KOPT-K1 (cell line): ENCODE data around the gene POPDC2.

Source experiments
- H3K27ac ChIP-seq: fragments of 200-600 bp; sonication (generic); 2 replicates; pipeline ENCODE4 v1.5.1; 2016; ENCODE audit warnings: antibody characterized with exemption, mild to moderate bottlenecking, low read depth, low read length; ENCODE audit not compliant: poor library complexity, severe bottlenecking
- H3K36me3 ChIP-seq: fragments of 200-600 bp; sonication (generic); 2 replicates; pipeline ENCODE4 v1.5.1; 2017; ENCODE audit warnings: antibody characterized with exemption, mild to moderate bottlenecking, low read length, moderate library complexity; ENCODE audit not compliant: insufficient read depth
- H3K9me3 ChIP-seq: fragments of 200-600 bp; sonication (generic); 2 replicates; pipeline ENCODE4 v1.5.1; 2017; ENCODE audit warnings: antibody characterized with exemption, low read length, mild to moderate bottlenecking; ENCODE audit not compliant: insufficient read depth, poor library complexity, severe bottlenecking

The POPDC2 gene

GRCh38 chr3:119676771-119677640 lies 16.6 kb upstream of the POPDC2 start, which contains the start of gene COX17:
COX17 (minus strand) TSS chr3:119677406; CDS start chr3:119677310, 96 bp downstream.
- Histone ChIP-seq H3K27ac (peak within 1 kb of the TSS; percentile 91), H3K36me3 (peaks cover 32% of the 10 kb centered on the region), H3K9me3 (no peaks in the 10 kb centered on the region)

- Histone ChIP-seq H3K9me3 (no peaks in the 10 kb centered on the region), H3K36me3 (peaks cover 42% of the 10 kb centered on the region), H3K27ac (peak overlapping the region; percentile 91)
These were observed 15.6 kb upstream of the POPDC2 start for GRCh38 chr3:119676020-119676419.

DNA sequence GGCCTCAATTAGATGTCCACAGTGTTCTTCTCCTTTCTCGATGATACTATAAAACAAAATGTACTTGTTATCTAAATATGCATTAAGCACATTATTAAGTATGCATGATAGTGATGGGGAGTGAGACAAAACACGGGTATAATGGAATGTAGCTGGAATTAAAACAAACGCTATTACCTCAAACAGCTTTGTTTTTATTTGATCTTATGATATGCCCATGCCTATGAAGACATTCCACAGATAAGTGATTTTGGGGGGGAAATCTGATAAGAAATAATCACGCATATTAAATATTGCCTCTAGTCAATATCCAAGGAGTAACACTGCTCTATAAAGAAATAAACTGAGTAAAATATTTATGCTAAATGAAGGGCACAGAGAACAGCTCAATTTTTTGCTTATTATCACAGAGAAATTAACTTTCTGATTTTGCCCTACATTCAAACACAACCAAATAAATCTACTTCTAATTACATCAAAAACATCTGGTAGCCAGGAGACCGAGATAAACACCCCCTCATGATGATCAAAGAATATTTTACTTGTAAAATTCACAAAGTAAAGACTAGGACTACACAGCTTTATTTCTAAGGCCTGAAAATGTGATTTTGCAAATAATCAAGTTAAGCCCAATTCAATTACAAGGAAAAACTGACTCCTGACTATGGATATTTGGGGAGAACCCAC lies 14.9 kb upstream of the POPDC2 start:
- no peak overlapping the region for H3K27ac ChIP-seq
- H3K36me3 ChIP-seq = peaks cover 49% of the 10 kb centered on the region
- H3K9me3 ChIP-seq = no peaks in the 10 kb centered on the region

DNA sequence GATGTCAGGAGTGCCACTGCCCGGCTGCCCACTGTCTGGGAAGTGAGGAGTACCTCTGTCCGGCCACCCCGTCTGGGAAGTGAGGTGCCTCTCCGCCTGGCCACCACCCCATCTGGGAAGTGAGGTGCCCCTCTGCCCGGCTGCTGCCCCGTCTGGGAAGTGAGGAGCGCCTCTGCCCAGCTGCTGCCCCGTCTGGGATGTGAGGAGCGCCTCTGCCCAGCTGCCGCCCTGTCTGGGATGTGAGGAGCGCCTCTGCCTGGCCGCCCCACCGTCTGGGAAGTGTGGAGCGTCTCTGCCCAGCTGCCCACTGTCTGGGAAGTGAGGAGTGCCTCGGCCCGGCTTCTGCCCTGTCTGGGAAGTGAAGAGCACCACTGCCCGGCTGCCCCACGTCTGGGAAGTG lies 13.5 kb upstream of the POPDC2 start:
- H3K9me3 ChIP-seq = no peaks in the 10 kb centered on the region
- H3K36me3 ChIP-seq = peaks cover 63% of the 10 kb centered on the region
- no peak overlapping the region for H3K27ac ChIP-seq

- H3K36me3 ChIP-seq = peaks cover 73% of the 10 kb centered on the region
These were observed 12.4 kb upstream of the POPDC2 start for GRCh38 chr3:119672776-119673175.

GRCh38 chr3:119669906-119670570 lies 9.6 kb upstream of the POPDC2 start:
- no peaks in the 10 kb centered on the region for H3K9me3 ChIP-seq

More at GRCh38 chr3:119672776-119673175, 12.4 kb upstream of the POPDC2 start:
- no peaks in the 10 kb centered on the region for H3K9me3 ChIP-seq
- no peak overlapping the region for H3K27ac ChIP-seq

DNA sequence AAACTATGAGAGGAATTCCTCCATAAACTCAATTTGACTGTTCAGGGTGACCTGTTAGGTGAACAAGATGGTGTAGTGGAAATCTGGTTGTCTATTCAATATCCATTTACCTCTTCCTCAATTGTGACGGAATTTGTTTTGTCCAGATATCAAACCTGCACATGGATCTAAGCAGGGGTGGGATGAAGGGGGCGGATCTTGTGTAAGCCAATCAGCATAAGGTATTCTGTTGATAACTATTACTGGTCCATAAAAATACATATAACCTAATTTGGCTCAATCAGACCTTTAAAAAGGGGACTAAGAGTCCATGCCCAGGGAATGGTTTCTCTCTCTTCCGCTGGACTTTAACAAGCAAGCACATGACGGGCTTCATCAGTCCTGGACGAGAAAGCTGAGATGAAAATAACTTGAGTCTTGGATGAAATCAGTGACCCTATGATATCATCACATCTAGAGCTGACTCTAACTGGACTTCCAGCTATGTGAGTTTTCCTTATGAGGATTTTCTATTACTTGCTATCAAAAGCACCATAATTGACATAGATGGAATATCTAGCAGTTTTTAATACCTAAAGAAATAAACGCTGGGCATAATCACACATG lies 5.7 kb upstream of the POPDC2 start:
- H3K27ac ChIP-seq = no peak overlapping the region

More at GRCh38 chr3:119669906-119670570, 9.6 kb upstream of the POPDC2 start:
- no peak overlapping the region for H3K27ac ChIP-seq
- H3K36me3 ChIP-seq = peaks cover 90% of the 10 kb centered on the region

DNA sequence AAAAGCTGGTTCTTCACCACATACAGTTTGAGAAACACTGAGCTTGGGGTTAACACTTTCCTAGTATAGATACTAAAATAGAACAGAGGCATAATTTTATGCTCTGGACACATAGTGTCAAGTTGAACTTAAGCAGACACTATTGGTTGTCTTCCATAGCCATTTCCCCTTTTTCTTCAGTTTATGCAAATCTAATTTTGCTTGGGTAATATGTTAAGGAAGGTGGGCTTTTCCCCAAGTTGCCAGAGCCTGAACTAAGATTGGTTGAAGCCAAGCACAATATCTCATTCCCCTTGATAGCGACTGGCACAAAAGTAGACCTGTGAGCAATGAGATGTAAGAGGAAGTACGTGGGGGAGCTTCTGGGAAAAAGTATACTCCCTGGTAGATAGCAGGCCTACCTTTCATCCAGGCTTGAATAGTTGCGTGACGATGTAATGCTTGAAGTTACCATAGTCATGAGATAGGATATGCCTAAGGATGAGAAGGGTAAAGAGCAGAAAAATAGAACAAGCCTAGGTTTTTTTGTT lies 4.5 kb upstream of the POPDC2 start:
- Histone ChIP-seq H3K27ac (no peak overlapping the region), H3K36me3 (peaks cover 40% of the 10 kb centered on the region), H3K9me3 (no peaks in the 10 kb centered on the region)

More for the DNA sequence above, 5.7 kb upstream of the POPDC2 start:
- H3K9me3 ChIP-seq = no peaks in the 10 kb centered on the region
- H3K36me3 ChIP-seq = peaks cover 52% of the 10 kb centered on the region

- Histone ChIP-seq H3K27ac (no peak overlapping the region), H3K9me3 (no peaks in the 10 kb centered on the region), H3K36me3 (peaks cover 35% of the 10 kb centered on the region)
These were observed 4.0 kb upstream of the POPDC2 start for GRCh38 chr3:119664370-119664769.

GRCh38 chr3:119663885-119664284 lies 3.5 kb upstream of the POPDC2 start:
- Histone ChIP-seq H3K27ac (no peak overlapping the region), H3K9me3 (no peaks in the 10 kb centered on the region), H3K36me3 (peaks cover 31% of the 10 kb centered on the region)

GRCh38 chr3:119662604-119663373 lies 2.4 kb upstream of the POPDC2 start:
- no peak overlapping the region for H3K27ac ChIP-seq
- H3K9me3 ChIP-seq = no peaks in the 10 kb centered on the region
- H3K36me3 ChIP-seq = peaks cover 21% of the 10 kb centered on the region

GRCh38 chr3:119659606-119660291 lies 640 bp downstream of the POPDC2 start:
- no peaks in the 10 kb centered on the region for H3K36me3 ChIP-seq
- no peaks in the 10 kb centered on the region for H3K9me3 ChIP-seq
- H3K27ac ChIP-seq = no peak overlapping the region

DNA sequence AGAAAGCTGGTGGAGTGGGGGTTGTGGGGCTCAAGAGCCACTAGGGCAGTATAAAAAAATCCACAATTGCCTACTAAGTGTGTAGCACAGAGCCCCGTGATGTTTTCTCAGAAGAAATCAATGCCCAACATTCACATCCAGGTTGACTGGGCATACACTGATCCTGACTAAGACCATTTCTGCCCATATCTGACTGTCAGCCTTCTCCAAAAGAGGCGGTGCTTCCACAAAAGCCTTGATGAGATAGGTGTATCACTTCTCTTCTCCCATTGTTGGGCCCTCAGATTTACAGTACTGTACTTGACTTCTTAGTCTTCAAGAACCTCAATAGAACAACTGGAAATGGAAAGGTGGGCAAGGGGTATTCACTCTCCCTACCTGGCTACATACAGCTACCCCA lies 1.4 kb downstream of the POPDC2 start:
- H3K27ac ChIP-seq = no peak overlapping the region
- H3K36me3 ChIP-seq = no peaks in the 10 kb centered on the region
- no peaks in the 10 kb centered on the region for H3K9me3 ChIP-seq
